ENCODE data around the gene FAM193B. TPM values are rescaled to one million over a fixed set of nuclear protein-coding genes. Genes with fewer than 3 reads are reported as not detected.
A peak's percentile ranks its signal among the peaks of the same experiment; 100 is the strongest.

The FAM193B gene
- total RNA-seq: 10 to 100 TPM; 63.6 to 77.7 TPM

DNA sequence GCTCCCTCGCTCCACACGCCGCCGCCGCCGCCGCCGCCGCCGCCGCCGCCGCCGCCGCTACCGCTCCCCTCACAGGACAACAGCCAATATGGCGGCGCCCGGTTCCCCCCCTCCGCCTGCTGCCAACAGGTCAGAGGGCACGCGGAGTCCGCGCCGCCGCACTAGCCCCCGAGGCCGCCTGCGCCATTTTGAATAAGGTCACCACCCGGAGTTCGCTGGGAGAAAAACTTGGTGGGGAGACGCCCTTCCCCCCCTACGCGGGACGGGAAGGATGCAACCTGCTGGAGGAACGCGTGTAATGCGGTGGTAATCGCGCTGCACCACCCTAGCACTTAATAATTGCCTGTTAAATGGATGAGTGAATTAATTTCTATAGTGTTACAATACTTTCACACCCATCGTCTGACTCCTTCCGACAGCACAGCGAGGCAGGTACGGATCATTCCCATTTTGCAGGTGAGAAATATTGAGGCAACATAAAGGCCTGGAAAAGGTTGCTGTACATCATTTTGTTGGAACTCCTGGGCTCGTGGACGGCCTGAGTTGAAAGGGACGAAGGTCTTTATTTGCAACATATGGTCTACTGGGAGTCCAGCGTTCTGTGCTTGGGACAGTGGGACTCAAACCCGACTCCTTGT, at the start of gene FAM193B:
FAM193B (minus strand) TSS at position 90 of the 638 bp plus-strand sequence. CDS start 105 bp downstream, outside the sequence.
- peaks cover 25% of the 10 kb centered on the region for H3K4me1 Mint-ChIP-seq
- peak within 1 kb of the TSS; percentile 66 for H3K27ac Mint-ChIP-seq
- ATAC-seq (peak; percentile 99), DNase-seq (peak; percentile 98)
- no peaks in the 10 kb centered on the region for H3K9me3 Mint-ChIP-seq (ENCODE audit: low read depth)
- CTCF ChIA-PET: interaction anchor here (0.5 kb wide), 1 partner anchor 138 kb away, joined by 3 read pairs; no protein-coding TSS in a partner anchor
- intact Hi-C loops (cut with DNase I, micrococcal nuclease): loop anchor here (1.0 to 10.0 kb wide), 6 partner anchors 37 to 550 kb away; partner anchors contain the start of genes TMED9 (in 2 of the 2), B4GALT7 (in 1 of the 2), DDX41 (in 1 of the 2) and LMAN2 (in 1 of the 2)
- POLR2A ChIA-PET: no interaction called here
- peaks cover 13% of the 10 kb centered on the region for H3K36me3 Mint-ChIP-seq (ENCODE audit: low read depth)
- H3K27me3 Mint-ChIP-seq: no peaks in the 10 kb centered on the region
- H3K4me3 Mint-ChIP-seq: peak within 1 kb of the TSS; percentile 80

DNA sequence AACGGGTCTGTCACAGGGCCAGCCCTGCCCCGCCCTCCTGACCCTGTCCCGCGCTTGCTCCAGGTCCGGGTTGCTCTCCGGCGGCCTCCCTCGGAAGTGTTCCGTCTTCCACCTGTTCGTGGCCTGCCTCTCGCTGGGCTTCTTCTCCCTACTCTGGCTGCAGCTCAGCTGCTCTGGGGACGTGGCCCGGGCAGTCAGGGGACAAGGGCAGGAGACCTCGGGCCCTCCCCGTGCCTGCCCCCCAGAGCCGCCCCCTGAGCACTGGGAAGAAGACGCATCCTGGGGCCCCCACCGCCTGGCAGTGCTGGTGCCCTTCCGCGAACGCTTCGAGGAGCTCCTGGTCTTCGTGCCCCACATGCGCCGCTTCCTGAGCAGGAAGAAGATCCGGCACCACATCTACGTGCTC, 49.8 kb upstream of the FAM193B start:
- Mint-ChIP-seq H3K4me3 (no peak overlapping the region), H3K36me3 (ENCODE audit: low read depth) (peaks cover 4% of the 10 kb centered on the region), H3K27ac (no peak overlapping the region), H3K27me3 (no peaks in the 10 kb centered on the region), H3K4me1 (peaks cover 25% of the 10 kb centered on the region), H3K9me3 (ENCODE audit: low read depth) (no peaks in the 10 kb centered on the region)
- DNase-seq (no peak), ATAC-seq (no peak)
- intact Hi-C loops (cut with DNase I, micrococcal nuclease): loop anchor here in 1 of 2 experiments (10.0 kb wide), 1 partner anchor 1569 kb away; no protein-coding TSS in a partner anchor
- CTCF ChIA-PET: no interaction called here
- POLR2A ChIA-PET: no interaction called here

DNA sequence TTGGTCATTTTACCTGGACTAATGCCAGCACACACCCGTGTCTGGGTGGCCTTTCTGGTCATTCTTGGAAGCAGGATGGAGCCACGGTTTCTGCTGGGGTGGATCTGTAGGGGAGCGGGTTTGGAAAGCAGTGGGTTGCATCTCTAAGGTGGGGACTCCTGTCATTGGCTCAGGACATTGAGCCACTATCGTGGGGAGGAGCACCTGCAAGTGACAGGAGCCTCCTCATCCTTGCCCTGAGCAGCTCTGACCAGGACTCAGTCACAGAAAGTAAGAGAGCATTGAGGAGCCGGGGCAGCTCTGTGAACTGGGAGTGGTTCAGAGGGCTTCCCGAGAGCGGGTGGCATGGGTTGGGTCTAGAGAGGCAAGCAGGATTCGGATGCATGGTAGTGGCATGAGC, 49.3 kb upstream of the FAM193B start:
- ATAC-seq: no peak
- H3K9me3 Mint-ChIP-seq (ENCODE audit: low read depth): no peaks in the 10 kb centered on the region
- H3K27ac Mint-ChIP-seq: no peak overlapping the region
- ChIA-PET POLR2A (interaction anchor here (0.6 kb wide), 1 partner anchor 1961 kb away, joined by 3 read pairs; no protein-coding TSS in a partner anchor), CTCF (no interaction called here)
- H3K36me3 Mint-ChIP-seq (ENCODE audit: low read depth): peaks cover 4% of the 10 kb centered on the region
- H3K4me1 Mint-ChIP-seq: peaks cover 29% of the 10 kb centered on the region
- no peaks in the 10 kb centered on the region for H3K27me3 Mint-ChIP-seq
- no peak for DNase-seq
- H3K4me3 Mint-ChIP-seq: no peak overlapping the region
- intact Hi-C loops (cut with DNase I, micrococcal nuclease): loop anchor here in 1 of 2 experiments (10.0 kb wide), 1 partner anchor 1569 kb away; no protein-coding TSS in a partner anchor

DNA sequence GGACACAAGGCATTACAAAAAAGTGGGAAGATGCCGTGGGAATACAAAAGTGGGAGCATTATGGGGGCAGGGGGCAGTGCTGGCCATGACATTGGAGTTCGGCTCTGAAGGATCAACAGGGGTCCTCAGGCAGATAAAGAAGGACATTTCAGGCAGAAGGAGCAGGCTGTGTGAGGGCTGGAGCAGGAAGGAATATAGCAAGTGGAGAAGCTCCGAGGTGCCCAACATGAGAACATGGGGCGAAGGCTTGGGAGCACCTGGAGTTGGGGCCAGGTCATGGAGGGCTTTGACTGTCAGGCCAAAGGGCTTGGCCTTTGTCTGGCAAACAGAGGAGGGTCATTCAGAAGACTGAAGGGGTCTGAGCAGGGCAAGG, 48.1 kb upstream of the FAM193B start:
- ATAC-seq (no peak), DNase-seq (no peak)
- peaks cover 4% of the 10 kb centered on the region for H3K36me3 Mint-ChIP-seq (ENCODE audit: low read depth)
- no peak overlapping the region for H3K4me3 Mint-ChIP-seq
- no peak overlapping the region for H3K27ac Mint-ChIP-seq
- POLR2A ChIA-PET: no interaction called here
- H3K4me1 Mint-ChIP-seq: peaks cover 34% of the 10 kb centered on the region
- H3K27me3 Mint-ChIP-seq: no peaks in the 10 kb centered on the region
- H3K9me3 Mint-ChIP-seq (ENCODE audit: low read depth): no peaks in the 10 kb centered on the region
- CTCF ChIA-PET: no interaction called here
- intact Hi-C loops (cut with DNase I, micrococcal nuclease): loop anchor here in 1 of 2 experiments (10.0 kb wide), 1 partner anchor 1568 kb away; no protein-coding TSS in a partner anchor

DNA sequence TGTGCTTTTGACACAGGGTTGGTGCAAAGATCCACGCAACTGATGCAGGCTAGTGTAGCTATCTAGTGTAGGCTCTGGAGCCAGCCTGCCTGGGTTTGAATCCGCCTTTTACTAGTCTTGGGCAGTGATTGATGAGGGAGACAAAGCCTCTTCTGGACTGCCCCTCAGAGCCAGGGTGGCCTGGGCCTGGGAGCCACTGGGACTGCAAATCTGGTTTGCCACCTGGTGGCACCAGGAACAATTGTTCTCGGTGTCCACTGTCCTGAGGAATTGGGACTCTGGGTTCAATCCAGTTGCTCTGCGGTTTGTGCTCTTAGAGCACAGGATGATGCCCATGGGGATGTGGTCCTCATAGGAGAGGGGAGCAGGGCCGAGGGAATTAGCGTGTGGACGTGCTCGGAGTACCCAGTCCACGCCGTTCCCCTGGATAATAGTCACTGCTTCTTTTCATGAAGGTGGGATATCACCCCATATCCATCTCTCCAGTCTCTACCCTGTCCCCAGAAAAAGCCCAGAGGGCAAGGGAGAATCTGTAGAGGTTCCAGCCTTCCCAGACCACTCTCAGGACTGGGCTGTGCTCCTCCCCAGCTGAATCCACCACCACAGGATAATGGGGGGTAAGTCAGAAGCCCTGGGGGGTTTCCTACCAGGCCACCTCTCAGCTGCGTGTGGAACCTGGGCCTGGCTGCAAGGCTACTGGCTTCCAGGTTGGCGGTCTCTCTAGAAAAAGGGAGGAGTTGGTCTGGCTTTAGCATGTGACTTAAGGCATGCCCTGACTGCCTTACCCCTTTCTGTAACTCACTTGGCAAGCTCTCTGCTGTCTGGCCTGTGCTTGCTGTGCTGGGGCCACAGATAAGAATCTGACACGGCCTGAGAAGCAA, 47.5 kb upstream of the FAM193B start:
- H3K27ac Mint-ChIP-seq: peak overlapping the region; percentile 31
- ATAC-seq (no peak), DNase-seq (no peak)
- ChIA-PET POLR2A (no interaction called here), CTCF (no interaction called here)
- H3K9me3 Mint-ChIP-seq (ENCODE audit: low read depth): no peaks in the 10 kb centered on the region
- no peaks in the 10 kb centered on the region for H3K27me3 Mint-ChIP-seq
- H3K36me3 Mint-ChIP-seq (ENCODE audit: low read depth): peaks cover 5% of the 10 kb centered on the region
- intact Hi-C loops (cut with DNase I, micrococcal nuclease): loop anchor here in 1 of 2 experiments (2.0 to 10.0 kb wide), 2 partner anchors 251 to 1567 kb away; partner anchors contain the start of gene LMAN2
- peaks cover 30% of the 10 kb centered on the region for H3K4me1 Mint-ChIP-seq
- H3K4me3 Mint-ChIP-seq: peak overlapping the region; percentile 93

GRCh38 chr5:177601126-177601525, 46.8 kb upstream of the FAM193B start:
- Mint-ChIP-seq H3K27ac (peak overlapping the region; percentile 89), H3K4me3 (peak overlapping the region; percentile 93), H3K4me1 (peaks cover 28% of the 10 kb centered on the region), H3K36me3 (ENCODE audit: low read depth) (peaks cover 12% of the 10 kb centered on the region), H3K27me3 (no peaks in the 10 kb centered on the region), H3K9me3 (ENCODE audit: low read depth) (no peaks in the 10 kb centered on the region)
- CTCF ChIA-PET: no interaction called here
- intact Hi-C loops (cut with DNase I, micrococcal nuclease): loop anchor here in 1 of 2 experiments (2.0 to 10.0 kb wide), 2 partner anchors 250 to 1566 kb away; partner anchors contain the start of gene LMAN2
- POLR2A ChIA-PET: interaction anchor here (0.7 kb wide), 1 partner anchor 9 kb away, joined by 3 read pairs; no protein-coding TSS in a partner anchor
- DNase-seq: no peak
- no peak for ATAC-seq

GRCh38 chr5:177600508-177601018, 46.2 kb upstream of the FAM193B start:
- H3K4me3 Mint-ChIP-seq: peak overlapping the region; percentile 93
- CTCF ChIA-PET: no interaction called here
- H3K27me3 Mint-ChIP-seq: no peaks in the 10 kb centered on the region
- H3K27ac Mint-ChIP-seq: peak overlapping the region; percentile 89
- intact Hi-C loops (cut with DNase I, micrococcal nuclease): loop anchor here in 1 of 2 experiments (1.0 to 10.0 kb wide), 6 partner anchors 8 to 1566 kb away; partner anchors contain the start of genes FAM193B, LMAN2, RMND5B and TMED9
- DNase-seq (peak; percentile 35), ATAC-seq (no peak)
- peaks cover 28% of the 10 kb centered on the region for H3K4me1 Mint-ChIP-seq
- POLR2A ChIA-PET: interaction anchor here (0.6 to 0.7 kb wide), 2 partner anchors 9 to 463 kb away, joined by 3 to 10 read pairs; no protein-coding TSS in a partner anchor
- H3K36me3 Mint-ChIP-seq (ENCODE audit: low read depth): peaks cover 17% of the 10 kb centered on the region
- H3K9me3 Mint-ChIP-seq (ENCODE audit: low read depth): no peaks in the 10 kb centered on the region

DNA sequence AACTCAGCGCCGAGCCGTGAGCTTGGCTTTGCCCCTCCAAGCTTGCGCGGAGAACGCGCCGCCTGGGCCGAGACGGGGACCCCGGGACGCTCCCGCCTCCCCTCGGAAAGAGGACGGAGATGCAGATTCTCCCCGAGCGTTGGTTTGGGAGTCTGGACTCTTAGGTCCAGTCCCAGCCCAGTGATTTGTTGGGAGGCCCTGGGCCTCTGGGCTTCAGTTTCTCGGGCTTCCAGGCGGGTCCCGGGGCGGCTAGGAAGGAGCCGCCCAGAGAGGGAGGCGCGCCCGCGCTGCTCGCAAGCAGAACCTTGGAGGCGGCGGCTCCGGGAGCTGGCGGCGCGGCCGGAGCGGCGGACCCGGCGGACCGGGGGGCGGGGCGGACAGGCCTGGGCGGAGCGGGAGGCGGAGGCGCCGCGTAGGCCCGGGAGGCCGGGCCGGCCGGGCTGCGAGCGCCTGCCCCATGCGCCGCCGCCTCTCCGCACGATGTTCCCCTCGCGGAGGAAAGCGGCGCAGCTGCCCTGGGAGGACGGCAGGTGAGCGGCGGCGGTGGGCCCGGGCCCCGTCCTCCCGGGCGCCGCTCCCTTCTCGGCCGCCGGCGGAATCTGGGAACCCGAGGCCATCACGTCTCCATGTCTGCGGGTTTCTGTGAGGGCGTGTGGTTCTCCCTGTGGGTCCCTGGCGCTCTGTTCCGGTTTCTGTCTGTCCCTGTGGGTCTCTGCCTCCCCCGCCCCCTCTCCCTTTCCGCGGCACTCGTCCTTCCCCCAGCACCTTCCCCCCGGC, 45.6 kb upstream of the FAM193B start, which contains the start of gene B4GALT7:
B4GALT7 (plus strand) TSS at position 402 of the 777 bp plus-strand sequence; CDS start at position 481, 79 bp downstream.
- H3K36me3 Mint-ChIP-seq (ENCODE audit: low read depth): peaks cover 21% of the 10 kb centered on the region
- H3K27ac Mint-ChIP-seq: peak within 1 kb of the TSS; percentile 89
- H3K27me3 Mint-ChIP-seq: no peaks in the 10 kb centered on the region
- intact Hi-C loops (cut with DNase I, micrococcal nuclease): loop anchor here (1.0 to 10.0 kb wide), 8 partner anchors 8 to 1565 kb away; partner anchors contain the start of genes FAM193B (in 1 of the 2), HNRNPAB (in 1 of the 2), LMAN2 (in 1 of the 2) and MXD3 (in 1 of the 2)
- POLR2A ChIA-PET: interaction anchor here (0.6 to 0.8 kb wide), 3 partner anchors 93 to 464 kb away, joined by 3 to 10 read pairs (median 3); no protein-coding TSS in a partner anchor
- H3K9me3 Mint-ChIP-seq (ENCODE audit: low read depth): no peaks in the 10 kb centered on the region
- peak within 1 kb of the TSS; percentile 93 for H3K4me3 Mint-ChIP-seq
- CTCF ChIA-PET: interaction anchor here (0.8 to 0.9 kb wide), 2 partner anchors 10 to 84 kb away, joined by 3 to 4 read pairs; no protein-coding TSS in a partner anchor
- H3K4me1 Mint-ChIP-seq: peaks cover 28% of the 10 kb centered on the region
- peak; percentile 91 for ATAC-seq
- peak; percentile 92 for DNase-seq

- ChIA-PET POLR2A (interaction anchor here (0.6 kb wide), 1 partner anchor 12 kb away, joined by 3 read pairs; no protein-coding TSS in a partner anchor), CTCF (interaction anchor here (0.8 kb wide), 1 partner anchor 220 kb away, joined by 3 read pairs; no protein-coding TSS in a partner anchor)
- DNase-seq (no peak), ATAC-seq (no peak)
- intact Hi-C loops (cut with DNase I, micrococcal nuclease): loop anchor here (10.0 kb wide), 2 partner anchors 284 to 606 kb away; partner anchors contain the start of genes HNRNPAB (in 1 of the 2) and MXD3 (in 1 of the 2)
- Mint-ChIP-seq H3K36me3 (ENCODE audit: low read depth) (peaks cover 35% of the 10 kb centered on the region), H3K4me1 (peaks cover 32% of the 10 kb centered on the region), H3K9me3 (ENCODE audit: low read depth) (no peaks in the 10 kb centered on the region), H3K27ac (peak overlapping the region; percentile 47), H3K27me3 (no peaks in the 10 kb centered on the region), H3K4me3 (peak overlapping the region; percentile 93)
Observed at GRCh38 chr5:177598477-177598876, 44.1 kb upstream of the FAM193B start.

GRCh38 chr5:177596775-177597238, 42.4 kb upstream of the FAM193B start:
- Mint-ChIP-seq H3K4me1 (peaks cover 38% of the 10 kb centered on the region), H3K9me3 (ENCODE audit: low read depth) (no peaks in the 10 kb centered on the region), H3K27ac (no peak overlapping the region), H3K27me3 (no peaks in the 10 kb centered on the region), H3K4me3 (no peak overlapping the region), H3K36me3 (ENCODE audit: low read depth) (peaks cover 46% of the 10 kb centered on the region)
- intact Hi-C loops (cut with DNase I, micrococcal nuclease): loop anchor here (10.0 kb wide), 2 partner anchors 282 to 608 kb away; partner anchors contain the start of genes HNRNPAB (in 1 of the 2) and MXD3 (in 1 of the 2)
- no peak for ATAC-seq
- ChIA-PET CTCF (interaction anchor here (0.6 kb wide), 1 partner anchor 228 kb away, joined by 4 read pairs; no protein-coding TSS in a partner anchor), POLR2A (interaction anchor here (0.6 kb wide), 1 partner anchor 458 kb away, joined by 3 read pairs; no protein-coding TSS in a partner anchor)
- DNase-seq: no peak

Measured in activated CD4-positive, alpha-beta T cell treated with anti-CD3 and anti-CD28 coated beads for 36 hours (primary cell).